ENCODE measurements around the gene CDC16.
"Not testable (repeated sequence)": the region's sequence is repeated elsewhere in the genome, so short reads cannot be mapped to it uniquely, and the experiment has no call there.

The CDC16 gene

GRCh38 chr13:114234645-114235421, at the start of gene CDC16:
Gene CDC16 (plus strand): TSS chr13:114234897. CDS start chr13:114235085, 188 bp downstream.
- peak; percentile 67 for DNase-seq (ENCODE audit: extremely low read depth, low read depth)

DNA sequence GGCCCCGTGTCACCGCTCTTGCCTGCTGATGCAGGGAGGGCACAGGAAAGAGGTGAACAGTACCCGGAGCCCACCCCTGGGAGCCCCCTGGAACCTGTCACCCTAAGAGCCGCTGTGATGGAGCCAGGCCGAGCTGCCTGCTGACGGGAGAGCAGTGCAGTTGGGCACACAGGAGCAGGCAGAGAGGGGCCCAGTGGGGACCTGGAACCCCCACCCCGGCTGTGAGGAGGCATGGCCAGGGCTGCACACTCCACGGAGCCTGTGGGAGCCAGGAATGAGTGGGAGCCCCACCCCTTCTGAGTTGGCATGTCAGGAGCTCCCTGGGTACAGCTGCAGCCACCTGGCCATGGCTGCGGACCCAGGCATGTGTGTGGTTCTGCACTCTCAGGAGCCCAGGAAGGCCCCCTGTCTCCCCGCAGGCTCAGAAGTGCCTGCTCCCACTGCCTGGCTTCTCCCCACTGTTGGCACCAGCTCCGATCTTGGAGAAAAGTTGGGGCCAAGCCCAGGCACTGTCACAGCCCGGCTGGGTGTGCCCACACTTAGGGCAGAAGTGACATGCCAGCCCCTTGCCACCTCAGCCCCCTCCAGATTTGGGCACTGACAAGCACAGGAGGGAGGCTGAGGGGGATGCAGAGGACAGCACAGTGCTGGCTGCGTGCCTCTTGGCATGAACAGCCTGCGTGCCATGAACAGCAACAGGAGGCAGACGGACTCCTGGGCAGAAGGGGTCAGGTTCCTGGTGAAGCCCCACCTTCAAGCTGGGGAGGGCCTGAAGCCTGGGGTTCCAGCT, 49.3 kb upstream of the CDC16 start:
- no peak for DNase-seq (ENCODE audit: extremely low read depth, low read depth)
- TF ChIP-seq, protein P1, sequence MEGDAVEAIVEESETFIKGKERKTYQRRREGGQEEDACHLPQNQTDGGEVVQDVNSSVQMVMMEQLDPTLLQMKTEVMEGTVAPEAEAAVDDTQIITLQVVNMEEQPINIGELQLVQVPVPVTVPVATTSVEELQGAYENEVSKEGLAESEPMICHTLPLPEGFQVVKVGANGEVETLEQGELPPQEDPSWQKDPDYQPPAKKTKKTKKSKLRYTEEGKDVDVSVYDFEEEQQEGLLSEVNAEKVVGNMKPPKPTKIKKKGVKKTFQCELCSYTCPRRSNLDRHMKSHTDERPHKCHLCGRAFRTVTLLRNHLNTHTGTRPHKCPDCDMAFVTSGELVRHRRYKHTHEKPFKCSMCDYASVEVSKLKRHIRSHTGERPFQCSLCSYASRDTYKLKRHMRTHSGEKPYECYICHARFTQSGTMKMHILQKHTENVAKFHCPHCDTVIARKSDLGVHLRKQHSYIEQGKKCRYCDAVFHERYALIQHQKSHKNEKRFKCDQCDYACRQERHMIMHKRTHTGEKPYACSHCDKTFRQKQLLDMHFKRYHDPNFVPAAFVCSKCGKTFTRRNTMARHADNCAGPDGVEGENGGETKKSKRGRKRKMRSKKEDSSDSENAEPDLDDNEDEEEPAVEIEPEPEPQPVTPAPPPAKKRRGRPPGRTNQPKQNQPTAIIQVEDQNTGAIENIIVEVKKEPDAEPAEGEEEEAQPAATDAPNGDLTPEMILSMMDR (IDR thresholded peaks at IDR 0.05; ENCODE audit: low read depth, low read length) = no peak

More at GRCh38 chr13:114234645-114235421, at the start of gene CDC16:
- TF ChIP-seq, protein P1 (IDR thresholded peaks at IDR 0.05; ENCODE audit: low read depth, low read length) = no peak

- TF ChIP-seq, protein P1 (IDR thresholded peaks at IDR 0.05; ENCODE audit: low read depth, low read length) = no peak
- no peak for DNase-seq (ENCODE audit: extremely low read depth, low read depth)
Observed at GRCh38 chr13:114194853-114195252, 39.8 kb upstream of the CDC16 start.

DNA sequence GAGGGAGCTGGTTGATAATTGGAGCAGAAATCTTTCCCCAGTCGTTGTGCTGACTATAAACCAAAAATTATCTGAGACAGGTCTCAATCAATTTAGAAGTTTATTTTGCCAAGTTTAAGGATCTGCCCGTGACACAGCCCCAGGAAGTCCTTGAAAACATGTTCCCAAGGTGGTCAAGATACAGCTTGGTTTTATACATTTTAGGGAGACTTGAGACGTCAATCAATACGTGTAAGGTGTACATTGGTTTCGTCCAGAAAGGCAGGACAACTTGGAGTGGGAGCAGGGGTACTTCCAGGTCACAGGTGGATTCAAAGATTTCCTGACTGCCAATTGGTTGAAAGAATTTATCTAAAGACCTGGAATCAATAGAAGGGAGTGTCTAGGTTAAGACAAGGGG, 38.1 kb upstream of the CDC16 start:
- DNase-seq (ENCODE audit: extremely low read depth, low read depth) = no peak
- TF ChIP-seq, protein P1 (IDR thresholded peaks at IDR 0.05; ENCODE audit: low read depth, low read length) = no peak

- TF ChIP-seq, protein P1 (IDR thresholded peaks at IDR 0.05; ENCODE audit: low read depth, low read length) = no peak
Observed at GRCh38 chr13:114198556-114198955, 36.1 kb upstream of the CDC16 start.

DNA sequence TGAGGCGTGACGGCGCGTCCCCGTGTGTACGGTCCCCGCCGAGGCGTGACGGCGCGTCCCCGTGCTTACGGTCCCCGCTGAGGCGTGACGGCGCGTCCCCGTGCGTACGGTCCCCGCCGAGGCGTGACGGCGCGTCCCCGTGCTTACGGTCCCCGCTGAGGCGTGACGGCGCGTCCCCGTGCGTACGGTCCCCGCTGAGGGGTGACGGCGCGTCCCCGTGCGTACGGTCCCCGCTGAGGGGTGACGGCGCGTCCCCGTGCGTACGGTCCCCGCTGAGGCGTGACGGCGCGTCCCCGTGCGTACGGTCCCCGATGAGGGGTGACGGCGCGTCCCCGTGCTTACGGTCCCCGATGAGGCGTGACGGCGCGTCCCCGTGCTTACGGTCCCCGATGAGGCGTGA, 35.2 kb upstream of the CDC16 start:
- not testable (repeated sequence) for DNase-seq (ENCODE audit: extremely low read depth, low read depth)

More at GRCh38 chr13:114198556-114198955, 36.1 kb upstream of the CDC16 start:
- no peak for DNase-seq (ENCODE audit: extremely low read depth, low read depth)

DNA sequence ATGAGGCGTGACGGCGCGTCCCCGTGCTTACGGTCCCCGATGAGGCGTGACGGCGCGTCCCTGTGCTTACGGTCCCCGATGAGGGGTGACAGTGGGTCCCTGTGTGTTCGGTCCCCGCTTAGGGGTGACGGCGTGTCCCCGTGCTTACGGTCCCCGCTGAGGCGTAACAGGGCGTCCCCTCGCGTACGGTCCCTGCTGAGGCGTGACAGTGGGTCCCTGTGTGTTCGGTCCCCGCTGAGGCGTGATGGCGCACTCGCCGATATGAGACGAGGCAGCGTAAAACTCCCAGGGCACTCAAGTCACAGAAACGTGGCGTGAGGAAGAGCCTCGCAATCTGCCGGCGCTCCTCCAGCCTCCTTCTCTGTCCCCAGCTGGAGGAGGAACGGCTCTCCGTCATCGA, 34.7 kb upstream of the CDC16 start:
- DNase-seq (ENCODE audit: extremely low read depth, low read depth) = no peak
- TF ChIP-seq, protein P1 (IDR thresholded peaks at IDR 0.05; ENCODE audit: low read depth, low read length) = no peak
